Caco-2 (cell line): ENCODE results near the gene WWC2. TPM values are rescaled to one million over a fixed set of nuclear protein-coding genes. Genes with fewer than 3 reads are reported as not detected.

ENCODE experiments used
- BruUV-seq: library from RNA; stranded (reverse); fragments of 400-500 nt; replicated peaks from 2 replicates; lab custom pipeline; 2021; lab: Mats Ljungman, UMichigan
- CTCF ChIA-PET: fragments of 300-600 bp; sonication (Branson Sonifier 250); formaldehyde crosslinking; loops from one replicate; lab custom pipeline; 2022; ENCODE audit warnings: antibody characterized with exemption; lab: Charles Lee
- POLR2A ChIA-PET: fragments of 300-600 bp; sonication (Branson Sonifier 250); formaldehyde crosslinking; loops from one replicate; lab custom pipeline; 2022; ENCODE audit warnings: antibody characterized with exemption; lab: Charles Lee
- DNase-seq, 2 experiments: peaks; one replicate each; pipeline versions ENCODE4 v3.0.0 to v3.0.0-alpha.2; 2020 to 2022
- H3K27me3 ChIP-seq: replicated peaks from 2 replicates; pipeline ENCODE4 v1.6.0; 2011; ENCODE audit warnings: low read length; ENCODE audit not compliant: control insufficient read depth, insufficient read depth
- H3K36me3 ChIP-seq: 2 replicates; pipeline ENCODE4 v1.5.1; 2011; ENCODE audit warnings: low read length; ENCODE audit not compliant: control insufficient read depth, insufficient read depth
- H3K4me1 ChIP-seq: fragments of 250-450 bp; sonication (Bioruptor Pico); 2 replicates; pipeline ENCODE4 v1.5.1; 2020; ENCODE audit warnings: mild to moderate bottlenecking
- H3K4me3 ChIP-seq: 2 replicates; pipeline ENCODE4 v1.5.1; 2011; ENCODE audit warnings: low read depth, mild to moderate bottlenecking, control low read depth, low read length
- H3K9me3 ChIP-seq: fragments of 250-450 bp; sonication (Bioruptor Pico); 2 replicates; pipeline ENCODE4 v1.5.1; 2020; ENCODE audit warnings: mild to moderate bottlenecking, moderate library complexity
- H3K27ac Mint-ChIP-seq: one replicate; pipeline ENCODE4 v1.8.0; 2022; ENCODE audit warnings: mixed read lengths; ENCODE audit not compliant: unreplicated experiment
- H3K27me3 Mint-ChIP-seq: one replicate; pipeline ENCODE4 v1.8.0; 2022; ENCODE audit warnings: mixed read lengths; ENCODE audit not compliant: insufficient read depth, unreplicated experiment
- H3K36me3 Mint-ChIP-seq: one replicate; pipeline ENCODE4 v1.8.0; 2022; ENCODE audit warnings: mild to moderate bottlenecking, mixed read lengths; ENCODE audit not compliant: insufficient read depth, unreplicated experiment
- H3K4me1 Mint-ChIP-seq: one replicate; pipeline ENCODE4 v1.8.0; 2022; ENCODE audit warnings: low read depth, mixed read lengths; ENCODE audit not compliant: unreplicated experiment
- H3K4me3 Mint-ChIP-seq: one replicate; pipeline ENCODE4 v1.8.0; 2022; ENCODE audit warnings: mild to moderate bottlenecking, moderate library complexity, mixed read lengths; ENCODE audit not compliant: unreplicated experiment
- H3K9me3 Mint-ChIP-seq: one replicate; pipeline ENCODE4 v1.8.0; 2022; ENCODE audit warnings: mixed read lengths; ENCODE audit not compliant: unreplicated experiment
- CTCF ChIP-seq, 2 experiments: fragments of 200-600 bp in 1 of 2; IDR thresholded peaks; 1 replicate in 1 of 2; 2 replicates in 1 of 2; pipeline versions ENCODE4 v1.5.1 to v1.8.0; 2011 to 2022; ENCODE audit warnings: antibody characterized with exemption in 1 of 2, control low read depth in 1 of 2, inconsistent platforms in 1 of 2, low read depth in 1 of 2, low read length in 1 of 2, mild to moderate bottlenecking in 1 of 2, moderate library complexity in 1 of 2; ENCODE audit not compliant: insufficient read depth in 1 of 2, severe bottlenecking in 1 of 2, unreplicated experiment in 1 of 2
- intact Hi-C: fragments of 100-400 bp; cut with micrococcal nuclease; formaldehyde crosslinking; loops from one replicate; pipeline ENCODE4 v1.10.0; 2022; ENCODE audit not compliant: unreplicated experiment
- total RNA-seq: library from RNA; stranded (reverse); gene quantifications from 2 replicates; pipeline ENCODE4 v1.2.3, GENCODE V29; 2022

The WWC2 gene
- total RNA-seq, 1 experiment from 2014 or later = 126 TPM

- intact Hi-C loops = loop anchor here (1.0 to 5.0 kb wide), 3 partner anchors 12 to 177 kb away; no protein-coding TSS in a partner anchor
- Histone ChIP-seq H3K36me3 (0 out of 2 replicates have a peak, but pooled peaks cover 2% of the 10 kb centered on the region), H3K4me3 (no peak overlapping the region), H3K27me3 (no peaks in the 10 kb centered on the region), H3K9me3 (no peaks in the 10 kb centered on the region), H3K4me1 (peaks cover 25% of the 10 kb centered on the region)
- Mint-ChIP-seq H3K27me3 (no peaks in the 10 kb centered on the region), H3K9me3 (no peaks in the 10 kb centered on the region), H3K4me3 (no peak overlapping the region), H3K27ac (no peak overlapping the region), H3K4me1 (peaks cover 9% of the 10 kb centered on the region), H3K36me3 (peaks cover 69% of the 10 kb centered on the region)
- ChIA-PET POLR2A (no interaction called here), CTCF (interaction anchor here (0.5 to 1.6 kb wide), 4 partner anchors 163 to 311 kb away, joined by 4 to 8 read pairs (median 4); no protein-coding TSS in a partner anchor)
- DNase-seq = peak in 1 of 2 experiments; percentile 35
- TF ChIP-seq CTCF (IDR thresholded peaks at IDR 0.05; ENCODE audit: insufficient read depth in 1 of 2, low read depth in 1 of 2, low read length in 1 of 2, severe bottlenecking in 1 of 2, unreplicated experiment in 1 of 2) = peak in 1 of 2 experiments; percentile 24
- no TSS peak for BruUV-seq
Measured at GRCh38 chr4:183249854-183250253, 150.8 kb downstream of the WWC2 start.

GRCh38 chr4:183250831-183251230, 151.8 kb downstream of the WWC2 start:
- no peak for DNase-seq
- Mint-ChIP-seq H3K4me1 (peaks cover 9% of the 10 kb centered on the region), H3K9me3 (no peaks in the 10 kb centered on the region), H3K27ac (no peak overlapping the region), H3K4me3 (no peak overlapping the region), H3K27me3 (no peaks in the 10 kb centered on the region), H3K36me3 (peaks cover 67% of the 10 kb centered on the region)
- POLR2A ChIA-PET = no interaction called here
- H3K9me3 ChIP-seq = no peaks in the 10 kb centered on the region
- CTCF ChIA-PET = interaction anchor here (1.0 to 1.6 kb wide), 2 partner anchors 10 to 178 kb away, joined by 3 to 8 read pairs; no protein-coding TSS in a partner anchor
- H3K27me3 ChIP-seq = no peaks in the 10 kb centered on the region
- no peak for TF ChIP-seq CTCF (IDR thresholded peaks at IDR 0.05; ENCODE audit: insufficient read depth in 1 of 2, low read depth in 1 of 2, low read length in 1 of 2, severe bottlenecking in 1 of 2, unreplicated experiment in 1 of 2)
- H3K4me3 ChIP-seq = no peak overlapping the region
- intact Hi-C loops = loop anchor here (1.0 to 5.0 kb wide), 3 partner anchors 11 to 178 kb away; no protein-coding TSS in a partner anchor
- H3K4me1 ChIP-seq = peaks cover 28% of the 10 kb centered on the region
- 0 out of 2 replicates have a peak, but pooled peaks cover 2% of the 10 kb centered on the region for H3K36me3 ChIP-seq
- no TSS peak for BruUV-seq

- H3K36me3 ChIP-seq = peaks cover 5% of the 10 kb centered on the region; the same call in 1 of the 2 replicates
- Mint-ChIP-seq H3K9me3 (no peaks in the 10 kb centered on the region), H3K36me3 (peaks cover 76% of the 10 kb centered on the region), H3K4me1 (peaks cover 9% of the 10 kb centered on the region), H3K27me3 (no peaks in the 10 kb centered on the region), H3K27ac (peak overlapping the region; percentile 50), H3K4me3 (no peak overlapping the region)
- H3K4me1 ChIP-seq = peaks cover 35% of the 10 kb centered on the region
- no peak overlapping the region for H3K4me3 ChIP-seq
- no peaks in the 10 kb centered on the region for H3K27me3 ChIP-seq
- POLR2A ChIA-PET = no interaction called here
- CTCF ChIA-PET = interaction anchor here (1.1 to 1.2 kb wide), 2 partner anchors 11 to 173 kb away, joined by 3 read pairs; no protein-coding TSS in a partner anchor
- H3K9me3 ChIP-seq = no peaks in the 10 kb centered on the region
- BruUV-seq = no TSS peak
- DNase-seq = no peak
- no peak for TF ChIP-seq CTCF (IDR thresholded peaks at IDR 0.05; ENCODE audit: insufficient read depth in 1 of 2, low read depth in 1 of 2, low read length in 1 of 2, severe bottlenecking in 1 of 2, unreplicated experiment in 1 of 2)
- intact Hi-C loops = loop anchor here (5.0 kb wide), 1 partner anchor 101 kb away; no protein-coding TSS in a partner anchor
Measured at GRCh38 chr4:183252959-183253358, 153.9 kb downstream of the WWC2 start.
